Activated CD8-positive, alpha-beta memory T cell treated with anti-CD3 and anti-CD28 coated beads, Interleukin-2, amount 10 ng/mL, durations not matched to agents 7 days and 5 days (primary cell): Measurements from ENCODE around the gene DGKI. TPM values are rescaled to one million over a fixed set of nuclear protein-coding genes. Genes with fewer than 3 reads are reported as not detected.

Experiments used
- ATAC-seq: fragments of 150-1000 bp; cut with Tn5 transposase; one replicate; pipeline ENCODE4 v1.10.0; 2021; ENCODE audit warnings: moderate library complexity
- CTCF ChIA-PET: fragments of 350-600 bp; sonication (Branson Sonifier 250); formaldehyde crosslinking; loops from one replicate; lab custom pipeline; 2021; ENCODE audit warnings: antibody characterized with exemption; lab: Charles Lee
- DNase-seq: peaks from one replicate; pipeline ENCODE4 v3.0.0-alpha.2; 2020
- H3K27ac Mint-ChIP-seq: one replicate; pipeline ENCODE4 v1.8.0; 2021; ENCODE audit warnings: mild to moderate bottlenecking, mixed read lengths
- H3K27me3 Mint-ChIP-seq: one replicate; pipeline ENCODE4 v1.8.0; 2021; ENCODE audit warnings: mixed read lengths
- H3K36me3 Mint-ChIP-seq: one replicate; pipeline ENCODE4 v1.8.0; 2021; ENCODE audit warnings: mild to moderate bottlenecking, mixed read lengths
- H3K4me1 Mint-ChIP-seq: one replicate; pipeline ENCODE4 v1.8.0; 2021; ENCODE audit warnings: mixed read lengths
- H3K4me3 Mint-ChIP-seq: one replicate; pipeline ENCODE4 v1.8.0; 2021; ENCODE audit warnings: mild to moderate bottlenecking, moderate library complexity, mixed read lengths
- H3K9me3 Mint-ChIP-seq: one replicate; pipeline ENCODE4 v1.8.0; 2022; ENCODE audit warnings: low read depth, mixed read lengths
- total RNA-seq, 2 experiments: library from RNA; stranded (reverse); gene quantifications; one replicate each; pipeline ENCODE4 v1.2.3, GENCODE V29; 2021

DGKI gene
- total RNA-seq, 2 experiments from 2014 or later, result 2.2 TPM; not detected in 1

GRCh38 chr7:137421366-137421765, 425.4 kb downstream of the DGKI start:
- no peaks in the 10 kb centered on the region for H3K9me3 Mint-ChIP-seq
- H3K4me3 Mint-ChIP-seq, result no peak overlapping the region
- CTCF ChIA-PET, result no interaction called here
- DNase-seq, result no peak
- no peaks in the 10 kb centered on the region for H3K36me3 Mint-ChIP-seq
- no peak overlapping the region for H3K27ac Mint-ChIP-seq
- ATAC-seq, result no peak
- H3K4me1 Mint-ChIP-seq, result no peaks in the 10 kb centered on the region
- H3K27me3 Mint-ChIP-seq, result no peaks in the 10 kb centered on the region

- Mint-ChIP-seq H3K27me3 (no peaks in the 10 kb centered on the region), H3K27ac (no peak overlapping the region), H3K4me1 (no peaks in the 10 kb centered on the region), H3K4me3 (no peak overlapping the region), H3K36me3 (no peaks in the 10 kb centered on the region), H3K9me3 (no peaks in the 10 kb centered on the region)
- CTCF ChIA-PET, result no interaction called here
- DNase-seq, result no peak
- no peak for ATAC-seq
These were observed 427.9 kb downstream of the DGKI start for GRCh38 chr7:137418841-137419240.

GRCh38 chr7:137417464-137417863, 429.3 kb downstream of the DGKI start:
- Mint-ChIP-seq H3K27me3 (no peaks in the 10 kb centered on the region), H3K4me3 (no peak overlapping the region), H3K36me3 (no peaks in the 10 kb centered on the region), H3K9me3 (peaks cover 3% of the 10 kb centered on the region), H3K4me1 (no peaks in the 10 kb centered on the region), H3K27ac (no peak overlapping the region)
- DNase-seq (no peak), ATAC-seq (no peak)
- CTCF ChIA-PET, result no interaction called here

DNA sequence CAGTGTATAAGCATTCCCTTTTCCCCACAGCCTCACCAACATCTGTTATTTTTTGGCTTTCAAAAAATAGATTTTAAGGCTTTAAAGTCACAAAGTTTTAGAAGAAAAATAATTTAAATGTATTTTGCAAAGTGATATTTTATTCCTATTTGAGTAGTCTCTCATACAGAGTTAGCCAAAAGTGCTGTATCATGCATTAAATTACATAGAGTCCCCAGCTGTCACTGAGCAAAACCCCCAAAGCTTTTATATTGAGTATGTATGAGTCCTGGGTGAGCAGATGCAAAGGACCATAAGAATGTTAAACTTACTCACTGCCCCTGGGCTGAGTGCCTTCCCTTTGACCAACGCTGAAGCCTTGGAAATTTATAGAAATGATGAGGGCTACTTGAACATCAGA, 432.9 kb downstream of the DGKI start:
- Mint-ChIP-seq H3K4me1 (no peaks in the 10 kb centered on the region), H3K27me3 (no peaks in the 10 kb centered on the region), H3K27ac (no peak overlapping the region), H3K36me3 (no peaks in the 10 kb centered on the region), H3K9me3 (peaks cover 3% of the 10 kb centered on the region), H3K4me3 (no peak overlapping the region)
- no peak for ATAC-seq
- CTCF ChIA-PET, result no interaction called here
- no peak for DNase-seq

GRCh38 chr7:137411446-137411845, 435.3 kb downstream of the DGKI start:
- DNase-seq (no peak), ATAC-seq (no peak)
- Mint-ChIP-seq H3K4me3 (no peak overlapping the region), H3K9me3 (peaks cover 3% of the 10 kb centered on the region), H3K27ac (no peak overlapping the region), H3K36me3 (no peaks in the 10 kb centered on the region), H3K4me1 (no peaks in the 10 kb centered on the region), H3K27me3 (no peaks in the 10 kb centered on the region)
- CTCF ChIA-PET, result no interaction called here

GRCh38 chr7:137408126-137408525, 438.6 kb downstream of the DGKI start:
- Mint-ChIP-seq H3K4me3 (no peak overlapping the region), H3K9me3 (no peaks in the 10 kb centered on the region), H3K27ac (no peak overlapping the region), H3K36me3 (no peaks in the 10 kb centered on the region), H3K4me1 (no peaks in the 10 kb centered on the region), H3K27me3 (no peaks in the 10 kb centered on the region)
- DNase-seq, result no peak
- no peak for ATAC-seq
- CTCF ChIA-PET, result no interaction called here

DNA sequence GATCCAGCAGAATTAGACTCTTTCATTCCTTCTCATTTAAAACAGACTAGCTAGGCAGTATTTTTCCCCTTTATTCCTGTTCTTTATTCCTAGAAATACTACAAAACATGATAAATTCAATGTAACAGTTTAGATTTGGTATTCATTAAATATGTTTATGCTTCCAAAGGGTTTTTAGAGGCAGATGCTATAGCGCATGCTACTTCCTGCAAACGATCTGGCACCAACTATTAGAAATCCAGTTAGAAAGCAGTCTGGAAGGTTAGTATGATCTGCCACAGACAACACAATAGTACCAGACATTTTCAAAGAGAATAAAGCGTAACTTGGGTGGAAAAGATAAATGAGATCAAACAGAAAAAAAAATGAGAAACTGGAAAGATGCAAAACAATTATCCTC, 439.7 kb downstream of the DGKI start:
- DNase-seq (no peak), ATAC-seq (no peak)
- H3K27ac Mint-ChIP-seq, result no peak overlapping the region
- no peaks in the 10 kb centered on the region for H3K27me3 Mint-ChIP-seq
- H3K4me3 Mint-ChIP-seq, result no peak overlapping the region
- H3K36me3 Mint-ChIP-seq, result no peaks in the 10 kb centered on the region
- H3K9me3 Mint-ChIP-seq, result no peaks in the 10 kb centered on the region
- H3K4me1 Mint-ChIP-seq, result no peaks in the 10 kb centered on the region
- CTCF ChIA-PET, result no interaction called here

- Mint-ChIP-seq H3K27ac (no peak overlapping the region), H3K9me3 (no peaks in the 10 kb centered on the region), H3K27me3 (no peaks in the 10 kb centered on the region), H3K4me3 (no peak overlapping the region), H3K36me3 (no peaks in the 10 kb centered on the region), H3K4me1 (no peaks in the 10 kb centered on the region)
- DNase-seq, result no peak
- CTCF ChIA-PET, result no interaction called here
- no peak for ATAC-seq
These were observed 442.0 kb downstream of the DGKI start for GRCh38 chr7:137404660-137405317.

DNA sequence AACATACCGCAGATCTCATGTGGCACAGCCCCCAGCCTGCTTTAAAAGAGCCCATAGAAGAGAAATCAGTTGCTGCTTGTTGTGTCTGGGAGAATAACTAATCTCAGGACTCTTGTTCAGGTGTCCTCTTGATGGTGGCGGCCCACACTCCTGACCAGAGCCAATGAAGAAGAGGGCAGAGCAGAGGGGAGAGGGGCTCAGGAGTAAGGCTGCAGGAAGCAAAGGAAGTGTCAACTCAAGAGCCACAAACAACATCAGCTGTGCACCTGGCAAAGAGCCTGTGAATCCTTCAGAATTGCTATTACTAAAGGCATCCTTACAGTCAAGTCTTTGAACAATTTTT, 443.4 kb downstream of the DGKI start:
- ATAC-seq (no peak), DNase-seq (no peak)
- Mint-ChIP-seq H3K27me3 (no peaks in the 10 kb centered on the region), H3K4me1 (no peaks in the 10 kb centered on the region), H3K4me3 (no peak overlapping the region), H3K36me3 (no peaks in the 10 kb centered on the region), H3K27ac (no peak overlapping the region), H3K9me3 (no peaks in the 10 kb centered on the region)
- CTCF ChIA-PET, result no interaction called here

DNA sequence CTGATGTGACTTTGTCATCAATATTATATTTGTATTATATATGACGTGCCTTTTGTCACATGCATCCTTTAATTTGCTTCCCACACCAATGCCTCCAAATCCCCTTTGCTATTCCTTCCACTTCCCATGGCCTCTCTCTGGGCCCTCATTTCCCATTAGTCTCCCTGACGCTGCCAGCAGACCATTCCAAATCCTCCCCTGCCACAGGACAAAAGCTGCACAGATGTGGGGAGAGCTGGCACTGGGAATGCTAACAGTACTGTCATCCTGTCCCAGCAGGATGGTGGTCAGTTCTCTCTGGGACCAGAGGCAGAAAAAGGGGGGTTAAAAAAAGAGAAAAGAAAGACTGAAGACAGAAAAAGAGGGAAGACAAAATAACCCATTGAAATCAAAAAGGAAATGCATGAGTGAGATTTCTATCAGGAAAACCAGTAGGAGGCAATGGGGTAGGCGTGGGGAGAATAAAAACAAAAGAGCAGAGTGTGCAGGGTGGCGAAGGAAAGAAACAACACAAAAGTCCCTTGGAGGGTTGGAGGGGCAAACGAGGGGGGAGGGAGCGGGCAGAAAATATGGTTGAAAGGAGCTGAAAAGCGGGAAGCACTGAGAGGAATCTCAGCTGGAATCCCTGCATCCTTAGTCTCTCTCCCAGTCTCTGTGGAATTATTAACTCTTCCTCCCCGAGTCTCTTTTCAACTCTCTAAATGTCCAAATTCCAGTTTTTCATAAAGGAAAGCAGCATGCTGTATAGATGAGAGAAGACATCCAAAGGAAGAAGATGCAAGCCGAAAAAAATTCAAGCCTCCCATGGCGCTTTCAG, 444.0 kb downstream of the DGKI start:
- H3K4me3 Mint-ChIP-seq, result no peak overlapping the region
- CTCF ChIA-PET, result no interaction called here
- ATAC-seq (no peak), DNase-seq (no peak)
- no peaks in the 10 kb centered on the region for H3K4me1 Mint-ChIP-seq
- no peaks in the 10 kb centered on the region for H3K9me3 Mint-ChIP-seq
- no peaks in the 10 kb centered on the region for H3K27me3 Mint-ChIP-seq
- H3K27ac Mint-ChIP-seq, result no peak overlapping the region
- H3K36me3 Mint-ChIP-seq, result no peaks in the 10 kb centered on the region

GRCh38 chr7:137399827-137400823, 446.6 kb downstream of the DGKI start:
- no peak overlapping the region for H3K4me3 Mint-ChIP-seq
- H3K36me3 Mint-ChIP-seq, result no peaks in the 10 kb centered on the region
- no peak for ATAC-seq
- no peaks in the 10 kb centered on the region for H3K27me3 Mint-ChIP-seq
- DNase-seq, result no peak
- CTCF ChIA-PET, result no interaction called here
- H3K4me1 Mint-ChIP-seq, result no peaks in the 10 kb centered on the region
- H3K9me3 Mint-ChIP-seq, result no peaks in the 10 kb centered on the region
- no peak overlapping the region for H3K27ac Mint-ChIP-seq

GRCh38 chr7:137396051-137396450, 450.7 kb downstream of the DGKI start:
- ATAC-seq (no peak), DNase-seq (no peak)
- CTCF ChIA-PET, result no interaction called here
- Mint-ChIP-seq H3K9me3 (no peaks in the 10 kb centered on the region), H3K4me3 (no peak overlapping the region), H3K36me3 (no peaks in the 10 kb centered on the region), H3K27ac (no peak overlapping the region), H3K4me1 (no peaks in the 10 kb centered on the region), H3K27me3 (no peaks in the 10 kb centered on the region)

GRCh38 chr7:137395420-137395819, 451.4 kb downstream of the DGKI start:
- Mint-ChIP-seq H3K4me1 (no peaks in the 10 kb centered on the region), H3K27ac (no peak overlapping the region), H3K9me3 (no peaks in the 10 kb centered on the region), H3K36me3 (no peaks in the 10 kb centered on the region), H3K4me3 (no peak overlapping the region), H3K27me3 (no peaks in the 10 kb centered on the region)
- CTCF ChIA-PET, result no interaction called here
- DNase-seq, result no peak
- ATAC-seq, result no peak
